Hematopoietic multipotent progenitor cell treated with erythropoietin and hydrocortisone succinate and interleukin-3 and kit ligand, for 15 days (in vitro differentiated cells): ENCODE measurements around the gene RAB39B.

ENCODE experiments used
- DNase-seq: peaks from one replicate; pipeline ENCODE4 v3.0.0-alpha.2; 2015; ENCODE audit warnings: low spot score

RAB39B gene

GRCh38 chrX:155215443-155216178 lies 48.7 kb downstream of the RAB39B start:
- no peak for DNase-seq

- DNase-seq = no peak
These were observed 50.6 kb downstream of the RAB39B start for GRCh38 chrX:155213731-155214130.

- no peak for DNase-seq
These were observed 53.1 kb downstream of the RAB39B start for GRCh38 chrX:155211208-155211607.
